Neural cell (in vitro differentiated cells): Measurements from ENCODE around the gene TIMM17B. TPM values are rescaled to one million over a fixed set of nuclear protein-coding genes. Genes with fewer than 3 reads are reported as not detected.

Experiments
- H2AFZ ChIP-seq: fragments of 200-600, 300-800 bp; sonication (generic), shearing (Covaris generic); 2 replicates; pipeline ENCODE4 v1.6.0; 2014; ENCODE audit warnings: low read depth, mild to moderate bottlenecking, antibody characterized with exemption, low read length, moderate library complexity
- H3F3A ChIP-seq: fragments of 200-600 bp; shearing (Covaris generic); 2 replicates; pipeline ENCODE4 v1.6.1; 2016; ENCODE audit warnings: mild to moderate bottlenecking, moderate library complexity, mixed read lengths, antibody characterized with exemption, low read length; ENCODE audit not compliant: insufficient read depth, poor library complexity, severe bottlenecking
- H3K27ac ChIP-seq: fragments of 200-600, 300-800 bp; sonication (generic), shearing (Covaris generic); 2 replicates; pipeline ENCODE4 v1.5.1; 2014; ENCODE audit warnings: mild to moderate bottlenecking, low read length, moderate library complexity
- H3K27me3 ChIP-seq: fragments of 300-800, 200-600 bp; sonication (generic), shearing (Covaris generic); 2 replicates; pipeline ENCODE4 v1.6.0; 2014; ENCODE audit warnings: mild to moderate bottlenecking, low read depth, low read length, moderate library complexity; ENCODE audit not compliant: insufficient read depth
- H3K36me3 ChIP-seq: fragments of 300-800, 200-600 bp; sonication (generic), shearing (Covaris generic); 2 replicates; pipeline ENCODE4 v1.5.1; 2014; ENCODE audit warnings: mild to moderate bottlenecking, antibody characterized with exemption, low read length, moderate library complexity; ENCODE audit not compliant: insufficient read depth
- H3K4me2 ChIP-seq: fragments of 300-800, 200-600 bp; sonication (generic), shearing (Covaris generic); 2 replicates; pipeline ENCODE4 v1.6.0; 2014; ENCODE audit warnings: mild to moderate bottlenecking, low read length
- H3K4me3 ChIP-seq: fragments of 300-800, 200-600 bp; sonication (generic), shearing (Covaris generic); 2 replicates; pipeline ENCODE4 v1.5.1; 2014; ENCODE audit warnings: mild to moderate bottlenecking, low read length, moderate library complexity
- H3K79me2 ChIP-seq: fragments of 200-600 bp; shearing (Covaris generic); replicated peaks from 2 replicates; pipeline ENCODE4 v1.6.0; 2014; ENCODE audit warnings: mild to moderate bottlenecking, low read length, moderate library complexity; ENCODE audit not compliant: insufficient read depth
- H3K9ac ChIP-seq: fragments of 300-800, 200-600 bp; sonication (generic), shearing (Covaris generic); 2 replicates; pipeline ENCODE4 v1.6.1; 2016; ENCODE audit warnings: mild to moderate bottlenecking, low read length, mixed read lengths
- H3K9me2 ChIP-seq: fragments of 200-600 bp; shearing (Covaris generic); 2 replicates; pipeline ENCODE4 v1.6.1; 2016; ENCODE audit warnings: mild to moderate bottlenecking, low read length, mixed read lengths; ENCODE audit not compliant: insufficient read depth
- H3K9me3 ChIP-seq: fragments of 200-600, 300-800 bp; sonication (generic), shearing (Covaris generic); 2 replicates; pipeline ENCODE4 v1.6.1; 2016; ENCODE audit warnings: mild to moderate bottlenecking, mixed run types, low read length, moderate library complexity, mixed read lengths
- H4K20me1 ChIP-seq: fragments of 200-600 bp; shearing (Covaris generic); 2 replicates; pipeline ENCODE4 v1.6.1; 2016; ENCODE audit warnings: mild to moderate bottlenecking, mixed run types; ENCODE audit not compliant: insufficient read depth
- CTCF ChIP-seq: fragments of 450-650 bp; IDR thresholded peaks from 2 replicates; pipeline ENCODE4 v1.5.1; 2014; ENCODE audit warnings: antibody characterized with exemption, mild to moderate bottlenecking, moderate library complexity; ENCODE audit not compliant: poor library complexity, severe bottlenecking
- EP300 ChIP-seq: fragments of 450-650 bp; conservative IDR thresholded peaks from 2 replicates; pipeline ENCODE4 v1.6.1; 2014; ENCODE audit warnings: antibody characterized with exemption, mild to moderate bottlenecking, moderate library complexity; ENCODE audit not compliant: poor library complexity, severe bottlenecking
- EZH2 ChIP-seq: fragments of 200-600, 300-800 bp; shearing (Covaris generic), sonication (generic); IDR thresholded peaks from 2 replicates; pipeline ENCODE4 v1.6.1; 2014; ENCODE audit warnings: antibody characterized with exemption, low read length, borderline replicate concordance, mild to moderate bottlenecking; ENCODE audit not compliant: insufficient read depth, poor library complexity, severe bottlenecking
- MXI1 ChIP-seq: fragments of 450-650 bp; conservative IDR thresholded peaks from 2 replicates; pipeline ENCODE4 v1.6.1; 2014; ENCODE audit warnings: antibody characterized with exemption, mild to moderate bottlenecking; ENCODE audit not compliant: poor library complexity, severe bottlenecking
- POLR2AphosphoS5 ChIP-seq: IDR thresholded peaks from 2 replicates; pipeline ENCODE4 v1.6.1; 2012
- REST ChIP-seq: IDR thresholded peaks from 2 replicates; pipeline ENCODE4 v1.6.1; 2012; ENCODE audit warnings: borderline replicate concordance
- SMC3 ChIP-seq: fragments of 450-650 bp; conservative IDR thresholded peaks from 2 replicates; pipeline ENCODE4 v1.6.1; 2014; ENCODE audit warnings: antibody characterized with exemption, mild to moderate bottlenecking, moderate library complexity; ENCODE audit not compliant: poor library complexity
- polyA plus RNA-seq: library from polyadenylated mRNA; depleted of rRNA; stranded (reverse); fragments of >200 nt; gene quantifications from 2 replicates; pipeline ENCODE4 v1.2.3, GENCODE V29; 2014

The TIMM17B gene
- polyA plus RNA-seq, 1 donor from 2014 or later, result 131 TPM

GRCh38 chrX:48919947-48920717 is 22.6 kb upstream of the TIMM17B start:
- no peaks in the 10 kb centered on the region for H3F3A ChIP-seq
- H3K36me3 ChIP-seq, result no peaks in the 10 kb centered on the region
- H3K9ac ChIP-seq, result peak overlapping the region; percentile 61
- no peak overlapping the region for H2AFZ ChIP-seq
- H3K4me2 ChIP-seq, result no peak overlapping the region
- no peaks in the 10 kb centered on the region for H3K9me2 ChIP-seq
- no peaks in the 10 kb centered on the region for H4K20me1 ChIP-seq
- TF ChIP-seq REST (no peak), MXI1 (peak; percentile 29), POLR2AphosphoS5 (peak; percentile 86), EP300 (peak; percentile 96)
- peak overlapping the region; percentile 74 for H3K4me3 ChIP-seq
- H3K27ac ChIP-seq, result peak overlapping the region; percentile 66
- H3K9me3 ChIP-seq, result no peaks in the 10 kb centered on the region
- H3K27me3 ChIP-seq, result no peaks in the 10 kb centered on the region
- H3K79me2 ChIP-seq, result no peaks in the 10 kb centered on the region

GRCh38 chrX:48919360-48919841 is 21.8 kb upstream of the TIMM17B start:
- Histone ChIP-seq H3K9ac (peak overlapping the region; percentile 61), H3K79me2 (no peaks in the 10 kb centered on the region), H2AFZ (no peak overlapping the region), H3K4me3 (peak overlapping the region; percentile 74), H3K9me3 (no peaks in the 10 kb centered on the region), H3K36me3 (no peaks in the 10 kb centered on the region), H4K20me1 (no peaks in the 10 kb centered on the region), H3K27me3 (no peaks in the 10 kb centered on the region), H3K4me2 (peak overlapping the region; percentile 44), H3F3A (no peaks in the 10 kb centered on the region), H3K9me2 (no peaks in the 10 kb centered on the region), H3K27ac (peak overlapping the region; percentile 66)
- TF ChIP-seq CTCF, result no peak
- TF ChIP-seq POLR2AphosphoS5, result no peak
- TF ChIP-seq SMC3, result no peak
- TF ChIP-seq EP300, result no peak
- TF ChIP-seq EZH2, result no peak
